Mucosa of descending colon (tissue), 3 donors: ENCODE results near the gene PCDHAC1. TPM values are rescaled to one million over a fixed set of nuclear protein-coding genes. Genes with fewer than 3 reads are reported as not detected.
A peak's percentile ranks its signal among the peaks of the same experiment; 100 is the strongest.

Experiments
- ATAC-seq: fragments of 200-7000 bp; cut with Tn5 transposase; one replicate; pipeline ENCODE4 v1.9.1; 2020; ENCODE audit warnings: mild to moderate bottlenecking, moderate library complexity
- DNase-seq, 3 donors: peaks; one replicate each; pipeline ENCODE4 v3.0.0-alpha.2; 2020
- H3K36me3 ChIP-seq: fragments of 200-600 bp; one replicate; pipeline ENCODE4 v1.8.0; 2021; ENCODE audit warnings: low read depth, mild to moderate bottlenecking
- H3K4me1 ChIP-seq: fragments of 200-600 bp; one replicate; pipeline ENCODE4 v1.8.0; 2021; ENCODE audit warnings: low read depth, mild to moderate bottlenecking
- H3K4me3 ChIP-seq: fragments of 200-600 bp; one replicate; pipeline ENCODE4 v1.8.0; 2021; ENCODE audit warnings: mild to moderate bottlenecking
- H3K9me3 ChIP-seq: fragments of 200-600 bp; one replicate; pipeline ENCODE4 v1.8.0; 2021; ENCODE audit warnings: mild to moderate bottlenecking
- CTCF ChIP-seq: fragments of 200-600 bp; IDR thresholded peaks from one replicate; pipeline ENCODE4 v1.8.0; 2022; ENCODE audit warnings: antibody characterized with exemption, mild to moderate bottlenecking
- intact Hi-C, 2 donors: fragments of 100-400 bp; cut with DNase I in 1 of 2; cut with micrococcal nuclease in 1 of 2; formaldehyde crosslinking; loops; one replicate each; pipeline versions ENCODE4 v1.11.0 to v1.11.1; 2022; cut with DNase I, micrococcal nuclease
- total RNA-seq, 3 donors: library from RNA; stranded (reverse); fragmentation: NEBNext Ultra II Directional in 2 of 3; extraction: Animal tissue kit (Norgen Biotek cat#: 25700) in 2 of 3; gene quantifications; one replicate each; pipeline versions ENCODE4 v1.2.1 to v1.2.4, GENCODE V29; 2021 to 2023
- donor health status: DM: no; HTN: no; CAD: no; lungs with moderate emphysema.
- donor health status: DM: no; HTN: no; CAD: no.
- donor health status: DM: no; HTN: yes; CAD: no.

Gene PCDHAC1
- total RNA-seq, 3 donors from 2014 or later: 0.14 to 0.95 (median 0.24) TPM

- Histone ChIP-seq H3K4me3 (no peak overlapping the region), H3K4me1 (no peaks in the 10 kb centered on the region), H3K9me3 (no peaks in the 10 kb centered on the region), H3K36me3 (no peaks in the 10 kb centered on the region)
- ATAC-seq: no peak
- no peak for DNase-seq
- no peak for TF ChIP-seq CTCF
- intact Hi-C loops: no loop called here
These were observed 38.3 kb downstream of the PCDHAC1 start for GRCh38 chr5:140964356-140964755.

DNA sequence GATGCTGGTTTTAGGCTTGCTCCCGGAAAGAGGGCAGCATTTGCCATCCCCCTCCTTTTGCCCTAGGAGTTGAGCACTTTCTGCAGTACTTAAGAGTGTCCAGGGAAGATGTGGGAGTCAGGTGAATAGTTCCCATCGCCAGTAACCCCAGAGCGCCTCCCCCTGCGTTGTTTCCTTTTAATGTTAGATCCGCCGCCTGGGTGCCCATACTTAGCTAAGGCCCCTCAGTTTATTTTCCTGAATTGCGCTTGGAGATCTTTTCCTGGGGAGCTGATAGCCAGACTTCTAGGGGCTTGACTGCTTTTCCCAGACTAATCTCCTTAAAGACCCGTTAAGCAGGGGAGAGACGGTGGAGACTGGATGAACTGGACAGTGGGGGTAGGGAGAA, 39.8 kb downstream of the PCDHAC1 start:
- Histone ChIP-seq H3K9me3 (no peaks in the 10 kb centered on the region), H3K4me3 (no peak overlapping the region), H3K36me3 (no peaks in the 10 kb centered on the region), H3K4me1 (no peaks in the 10 kb centered on the region)
- ATAC-seq (no peak), DNase-seq (no peak)
- TF ChIP-seq CTCF: no peak
- intact Hi-C loops: no loop called here

GRCh38 chr5:140966293-140967225, 40.5 kb downstream of the PCDHAC1 start, which contains the start of gene PCDHAC2:
TSS of gene PCDHAC2 (plus strand) at chr5:140966476. CDS start at chr5:140966767, 291 bp downstream.
- Histone ChIP-seq H3K4me3 (no peak within 1 kb of the TSS), H3K9me3 (no peaks in the 10 kb centered on the region), H3K36me3 (no peaks in the 10 kb centered on the region), H3K4me1 (no peaks in the 10 kb centered on the region)
- intact Hi-C loops: no loop called here
- TF ChIP-seq CTCF: no peak
- peak in 2 of 3 donors; percentile 24 to 48 for DNase-seq
- peak; percentile 56 for ATAC-seq

DNA sequence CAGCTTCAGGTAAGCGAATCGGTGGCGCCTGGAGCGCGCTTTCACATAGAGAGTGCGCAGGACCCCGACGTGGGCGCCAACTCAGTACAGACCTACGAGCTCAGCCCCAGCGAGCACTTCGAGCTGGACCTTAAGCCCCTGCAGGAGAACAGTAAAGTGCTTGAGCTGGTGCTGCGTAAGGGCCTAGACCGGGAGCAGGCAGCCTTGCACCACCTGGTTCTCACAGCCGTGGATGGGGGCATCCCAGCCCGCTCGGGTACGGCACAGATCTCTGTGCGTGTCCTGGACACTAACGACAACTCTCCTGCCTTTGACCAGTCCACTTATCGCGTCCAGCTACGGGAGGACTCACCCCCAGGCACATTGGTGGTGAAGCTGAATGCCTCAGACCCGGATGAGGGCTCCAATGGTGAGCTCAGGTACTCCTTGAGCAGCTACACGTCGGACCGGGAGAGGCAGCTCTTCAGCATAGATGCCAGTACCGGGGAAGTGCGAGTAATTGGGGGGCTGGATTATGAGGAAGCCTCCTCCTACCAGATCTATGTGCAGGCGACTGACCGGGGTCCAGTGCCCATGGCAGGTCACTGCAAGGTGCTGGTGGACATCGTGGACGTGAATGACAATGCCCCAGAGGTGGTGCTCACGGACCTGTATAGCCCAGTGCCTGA, 41.3 kb downstream of the PCDHAC1 start:
- no peaks in the 10 kb centered on the region for H3K36me3 ChIP-seq
- no peak overlapping the region for H3K4me3 ChIP-seq
- no peaks in the 10 kb centered on the region for H3K9me3 ChIP-seq
- ATAC-seq: no peak
- no peaks in the 10 kb centered on the region for H3K4me1 ChIP-seq
- no peak for DNase-seq
- no peak for TF ChIP-seq CTCF
- intact Hi-C loops: no loop called here

GRCh38 chr5:140969880-140970279, 43.8 kb downstream of the PCDHAC1 start:
- no peaks in the 10 kb centered on the region for H3K4me1 ChIP-seq
- intact Hi-C loops: no loop called here
- TF ChIP-seq CTCF: no peak
- DNase-seq (no peak), ATAC-seq (no peak)
- no peaks in the 10 kb centered on the region for H3K36me3 ChIP-seq
- no peak overlapping the region for H3K4me3 ChIP-seq
- no peaks in the 10 kb centered on the region for H3K9me3 ChIP-seq
